DMS 273 (cell line): ENCODE measurements around the gene HYKK.
"Not testable (repeated sequence)": the region's sequence is repeated elsewhere in the genome, so short reads cannot be mapped to it uniquely, and the experiment has no call there.

Source experiments
- DNase-seq: peaks from one replicate; lab custom pipeline; 2025; ENCODE audit not compliant: unreplicated experiment; lab: John Stamatoyannopoulos, UW

The HYKK gene, protein sequence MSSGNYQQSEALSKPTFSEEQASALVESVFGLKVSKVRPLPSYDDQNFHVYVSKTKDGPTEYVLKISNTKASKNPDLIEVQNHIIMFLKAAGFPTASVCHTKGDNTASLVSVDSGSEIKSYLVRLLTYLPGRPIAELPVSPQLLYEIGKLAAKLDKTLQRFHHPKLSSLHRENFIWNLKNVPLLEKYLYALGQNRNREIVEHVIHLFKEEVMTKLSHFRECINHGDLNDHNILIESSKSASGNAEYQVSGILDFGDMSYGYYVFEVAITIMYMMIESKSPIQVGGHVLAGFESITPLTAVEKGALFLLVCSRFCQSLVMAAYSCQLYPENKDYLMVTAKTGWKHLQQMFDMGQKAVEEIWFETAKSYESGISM

GRCh38 chr15:78506971-78507830 lies at the start of gene HYKK:
HYKK (plus strand) TSS chr15:78507577; CDS start chr15:78513089, 5,512 bp downstream.
- DNase-seq, result peak; percentile 97

GRCh38 chr15:78460737-78461136 lies 46.6 kb upstream of the HYKK start:
- DNase-seq, result no peak

GRCh38 chr15:78461171-78461888 lies 46.0 kb upstream of the HYKK start:
- no peak for DNase-seq

DNA sequence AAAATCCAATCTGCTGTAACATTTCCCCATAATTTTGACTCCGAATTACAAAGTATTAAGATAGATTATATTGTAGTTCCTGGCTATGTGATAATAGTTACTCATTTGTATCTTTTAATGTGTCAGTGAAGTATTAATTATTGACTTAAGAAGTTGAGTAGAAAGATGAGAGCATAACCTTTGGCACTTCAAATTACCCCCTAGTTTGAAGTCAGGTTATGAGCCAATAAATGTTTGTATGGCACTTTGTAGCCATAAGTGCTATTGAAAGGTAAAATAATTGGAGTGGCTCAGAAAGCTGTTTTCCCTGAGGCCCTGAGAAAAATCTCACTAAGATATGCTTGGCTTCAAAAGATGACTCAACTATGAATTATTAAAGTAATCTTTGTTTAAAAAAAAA lies 38.3 kb upstream of the HYKK start:
- DNase-seq, result no peak

- DNase-seq, result no peak
These were observed 30.1 kb upstream of the HYKK start for GRCh38 chr15:78477295-78477694.

DNA sequence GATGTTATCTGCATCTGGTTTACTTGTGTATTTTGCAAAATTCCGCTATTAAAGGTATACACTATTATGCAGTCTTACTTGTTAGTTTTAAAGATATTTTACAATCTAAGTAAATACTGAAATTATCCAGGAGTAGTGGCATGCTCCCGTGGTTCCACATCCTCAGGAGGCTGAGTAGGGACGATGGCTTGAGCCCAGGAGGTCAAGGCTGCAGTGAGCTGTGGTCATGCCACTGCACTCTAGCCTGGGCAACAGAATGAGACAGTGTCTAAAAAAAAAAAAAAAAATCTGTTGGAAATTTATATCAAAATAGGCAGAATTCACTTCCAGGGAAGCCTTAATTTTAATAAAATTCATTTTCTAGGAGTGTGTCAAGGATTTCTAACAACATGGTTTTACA lies 27.7 kb upstream of the HYKK start:
- DNase-seq, result no peak

DNA sequence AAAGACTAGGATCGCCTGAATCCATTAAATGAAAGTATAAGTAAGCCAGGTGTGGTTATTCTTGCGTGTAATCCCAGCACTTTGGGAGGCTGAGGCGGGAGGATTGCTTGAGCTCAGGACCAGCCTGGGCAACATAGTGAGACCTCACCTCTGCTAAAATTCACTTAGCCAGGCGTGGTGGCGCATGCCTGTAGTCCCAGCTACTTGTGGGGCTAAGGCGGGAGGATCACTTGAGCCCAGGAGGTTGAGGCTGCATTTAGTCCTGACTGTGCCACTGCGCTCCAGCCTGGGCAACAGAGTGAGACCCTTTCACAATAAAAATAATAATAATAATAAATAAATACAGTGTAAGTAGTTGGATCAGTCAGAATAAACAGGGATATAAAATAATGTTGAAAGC lies 25.5 kb upstream of the HYKK start:
- no peak for DNase-seq

- DNase-seq, result peak; percentile 50
These were observed 14.5 kb upstream of the HYKK start for GRCh38 chr15:78492872-78493271.

DNA sequence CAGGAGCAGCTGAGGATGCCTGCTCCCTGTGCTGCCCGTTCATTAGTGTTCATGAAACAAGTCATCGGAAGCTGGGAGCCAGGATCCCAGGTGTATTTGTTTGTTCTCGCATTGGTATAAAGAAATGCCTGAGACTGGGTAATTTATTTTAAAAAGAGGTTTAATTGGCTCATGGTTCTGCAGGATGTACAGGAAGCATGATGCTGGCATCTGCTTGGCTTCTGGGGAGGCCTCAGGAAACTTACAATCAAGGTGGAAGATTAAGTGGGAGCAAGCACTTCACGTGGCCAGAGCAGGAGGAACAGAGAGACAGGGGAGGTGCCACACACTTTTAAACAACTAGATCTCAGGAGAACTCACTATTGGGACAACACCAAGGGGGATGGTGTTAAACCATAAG lies 5.5 kb upstream of the HYKK start:
- no peak for DNase-seq

DNA sequence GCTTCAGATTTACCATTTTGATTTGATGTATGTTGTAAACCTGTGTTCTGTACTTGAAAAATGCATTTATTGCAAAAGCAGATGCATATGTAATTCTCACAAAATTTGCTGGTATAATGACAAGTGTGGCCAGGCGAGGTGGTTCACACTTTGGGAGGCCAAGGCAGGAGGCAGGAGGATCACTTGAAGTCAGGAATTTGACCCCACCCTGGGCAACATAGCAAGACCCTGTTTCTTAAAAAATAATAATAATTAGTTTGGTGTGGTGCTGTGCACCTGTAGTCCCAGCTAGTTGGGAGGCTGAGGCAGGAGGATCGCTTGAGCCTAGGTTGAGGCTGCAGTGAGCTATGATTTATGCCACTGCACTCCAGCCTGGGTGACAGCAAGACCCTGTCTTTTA lies 4.7 kb upstream of the HYKK start:
- no peak for DNase-seq

DNA sequence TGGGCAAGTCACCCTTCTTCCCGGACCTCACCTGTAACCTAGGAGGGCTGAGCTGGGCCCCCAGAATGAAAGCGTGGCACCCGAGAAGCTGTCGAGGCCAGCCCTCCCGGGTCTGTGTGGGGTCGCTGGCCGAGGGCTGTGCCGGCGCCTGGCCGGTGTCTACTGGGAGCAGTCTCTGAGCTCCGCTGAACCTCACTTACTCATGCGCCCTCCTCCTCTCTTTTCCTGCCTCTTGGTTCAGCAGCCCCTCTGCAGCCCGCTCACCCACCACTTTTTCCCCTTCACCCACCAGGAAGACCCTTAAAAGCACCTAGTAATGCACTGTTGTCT lies 419 bp downstream of the HYKK start:
- DNase-seq, result no peak

DNA sequence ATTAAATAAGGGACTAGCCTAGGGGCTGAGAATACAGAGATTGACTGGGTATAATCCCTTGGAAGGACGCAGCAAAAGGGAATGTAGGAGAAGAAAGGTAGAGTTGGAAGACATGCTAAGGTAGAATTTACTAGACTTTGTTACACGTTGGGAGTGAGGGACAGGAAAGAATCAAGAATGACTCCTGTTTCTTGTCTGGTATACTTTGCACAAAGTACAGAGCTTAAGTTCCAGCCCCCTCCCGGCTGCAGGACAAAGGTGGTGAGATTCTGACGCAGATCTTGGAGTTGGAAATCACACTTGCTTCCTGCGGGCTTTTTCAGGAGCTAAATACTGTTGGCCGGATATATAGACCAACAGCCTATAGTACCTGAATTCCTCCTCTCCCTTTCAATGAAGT lies 895 bp downstream of the HYKK start:
- no peak for DNase-seq

GRCh38 chr15:78509726-78510312 lies 2.4 kb downstream of the HYKK start:
- no peak for DNase-seq

DNA sequence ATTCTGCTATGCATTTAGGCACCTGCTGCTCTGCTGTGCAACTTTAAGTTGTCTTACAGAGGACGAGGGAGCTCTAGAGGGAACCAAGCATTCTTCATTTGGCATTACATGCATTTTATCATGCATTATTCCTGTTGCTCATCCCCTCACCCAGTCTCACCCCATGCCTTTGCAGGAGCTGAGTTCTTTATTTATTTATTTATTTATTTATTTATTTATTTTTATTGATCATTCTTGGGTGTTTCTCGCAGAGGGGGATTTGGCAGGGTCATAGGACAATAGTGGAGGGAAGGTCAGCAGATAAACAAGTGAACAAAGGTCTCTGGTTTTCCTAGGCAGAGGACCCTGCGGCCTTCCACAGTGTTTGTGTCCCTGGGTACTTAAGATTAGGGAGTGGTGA lies 12.7 kb downstream of the HYKK start:
- not testable (repeated sequence) for DNase-seq

GRCh38 chr15:78524230-78524629 lies 16.9 kb downstream of the HYKK start:
- DNase-seq, result no peak

DNA sequence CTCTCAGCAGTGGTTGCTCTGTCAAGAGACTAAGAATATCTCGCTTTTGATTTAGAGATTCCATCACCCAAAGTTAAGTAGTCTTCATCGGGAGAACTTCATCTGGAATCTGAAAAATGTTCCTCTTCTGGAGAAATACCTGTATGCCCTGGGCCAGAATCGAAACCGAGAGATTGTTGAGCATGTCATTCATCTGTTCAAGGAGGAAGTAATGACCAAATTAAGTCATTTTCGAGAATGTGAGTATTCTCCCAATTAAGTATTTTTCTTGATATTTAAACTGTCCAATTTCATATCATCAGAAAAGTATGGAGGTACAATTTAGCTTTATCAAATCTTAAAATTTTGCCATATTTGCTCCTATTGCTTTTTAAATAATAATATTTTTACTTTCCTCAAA lies 19.9 kb downstream of the HYKK start:
- DNase-seq, result no peak

- DNase-seq, result no peak
These were observed 26.0 kb downstream of the HYKK start for GRCh38 chr15:78533331-78533730.

GRCh38 chr15:78536134-78536533 lies 28.8 kb downstream of the HYKK start:
- no peak for DNase-seq

GRCh38 chr15:78537266-78537905 lies 30.0 kb downstream of the HYKK start:
- DNase-seq, result no peak

GRCh38 chr15:78538358-78538757 lies 31.0 kb downstream of the HYKK start:
- DNase-seq, result no peak
